Astrocyte of the spinal cord (primary cell): ENCODE data around the gene ERO1A.

Source experiments
- DNase-seq: peaks from one replicate; pipeline ENCODE4 v3.0.0; 2011; ENCODE audit warnings: low read depth, low spot score
- H3K4me3 ChIP-seq: 2 replicates; pipeline ENCODE4 v1.5.1; 2011; ENCODE audit warnings: low read depth, mild to moderate bottlenecking, low read length, moderate library complexity
- CTCF ChIP-seq: IDR thresholded peaks from 2 replicates; pipeline ENCODE4 v1.5.1; 2012; ENCODE audit warnings: low read depth, mild to moderate bottlenecking, low read length, inconsistent platforms
- in situ Hi-C: cut with HindIII; loops from 2 replicates; pipeline ENCODE4 v1.10.0; 2017; ENCODE audit warnings: low sequenced_read_pairs

The ERO1A gene

GRCh38 chr14:52598568-52598967 lies 96.8 kb downstream of the ERO1A start:
- TF ChIP-seq CTCF: no peak
- in situ Hi-C loops: no loop called here
- H3K4me3 ChIP-seq: no peak overlapping the region
- DNase-seq: no peak

- in situ Hi-C loops: no loop called here
- TF ChIP-seq CTCF: no peak
- no peak overlapping the region for H3K4me3 ChIP-seq
Observed at GRCh38 chr14:52596861-52597260, 98.5 kb downstream of the ERO1A start.

GRCh38 chr14:52596320-52596719 lies 99.0 kb downstream of the ERO1A start:
- in situ Hi-C loops: no loop called here
- DNase-seq: no peak
- no peak for TF ChIP-seq CTCF
- H3K4me3 ChIP-seq: no peak overlapping the region

More at GRCh38 chr14:52596861-52597260, 98.5 kb downstream of the ERO1A start:
- DNase-seq: no peak

- TF ChIP-seq CTCF: no peak
- in situ Hi-C loops: no loop called here
- H3K4me3 ChIP-seq: no peak overlapping the region
- no peak for DNase-seq
Observed at GRCh38 chr14:52590318-52590717, 105.0 kb downstream of the ERO1A start.
